Right lobe of liver (tissue), 6 donors: Measurements from ENCODE around the gene MYO16. TPM values are rescaled to one million over a fixed set of nuclear protein-coding genes. Genes with fewer than 3 reads are reported as not detected.

Source experiments
- ATAC-seq, 4 donors: fragments of 200-7000 bp; cut with Tn5 transposase; one replicate each; pipeline ENCODE4 v1.9.1; 2020; ENCODE audit warnings: mild to moderate bottlenecking in 4 of 4, moderate library complexity in 4 of 4
- DNase-seq, 3 donors: peaks; one replicate each; pipeline ENCODE4 v3.0.0-alpha.2; 2020
- H3K27ac ChIP-seq, 3 donors: fragments of 200-600 bp; one replicate each; pipeline ENCODE4 v1.8.0; 2022
- H3K27me3 ChIP-seq, 2 donors: fragments of 200-600 bp; one replicate each; pipeline ENCODE4 v1.8.0; 2022
- H3K36me3 ChIP-seq, 4 donors: fragments of 200-600 bp; sonication (generic) in 1 of 4; one replicate each; pipeline versions ENCODE4 v1.5.1 to v1.8.0; 2017 to 2022; ENCODE audit warnings: control low read depth in 1 of 4
- H3K4me1 ChIP-seq, 4 donors: fragments of 200-600 bp; sonication (generic) in 1 of 4; one replicate each; pipeline versions ENCODE4 v1.5.1 to v1.8.0; 2017 to 2022; ENCODE audit warnings: control low read depth in 1 of 4
- H3K4me3 ChIP-seq, 3 donors: fragments of 200-600 bp; one replicate each; pipeline ENCODE4 v1.8.0; 2022
- H3K9me3 ChIP-seq, 4 donors: fragments of 200-600 bp; sonication (generic) in 1 of 4; one replicate each; pipeline versions ENCODE4 v1.5.1 to v1.8.0; 2017 to 2022; ENCODE audit warnings: control low read depth in 1 of 4
- POLR2A ChIP-seq: fragments of 450-650 bp; IDR thresholded peaks from one replicate; pipeline ENCODE4 v1.6.1; 2017; ENCODE audit warnings: antibody characterized with exemption, mild to moderate bottlenecking
- WGBS: methylation state at CpG from one replicate; pipeline ENCODE4 v1.1.6; 2018; ENCODE audit warnings: low coverage, low lambda C conversion rate; ENCODE audit not compliant: insufficient coverage; ENCODE audit errors: missing lambda C conversion rate; 5-methylcytosine and 5-hydroxymethylcytosine counted together
- intact Hi-C, 2 donors: fragments of 100-400 bp; cut with DNase I; formaldehyde crosslinking; loops; one replicate each; pipeline versions ENCODE4 v1.11.2 to v1.14.1; 2022
- total RNA-seq, 6 experiments: library from RNA; depleted of rRNA in 2 of 6; stranded (reverse); fragments of >200 nt in 2 of 6; fragmentation: NEBNext Ultra II Directional in 3 of 6; extraction: Animal tissue kit (Norgen Biotek cat#: 25700) in 3 of 6; gene quantifications; one replicate each; pipeline versions ENCODE4 v1.1.0 to v1.2.4, GENCODE V29; 2016 to 2023
- TF ChIP-seq, protein P1 (sequence below), 4 donors: fragments of 200-600 bp in 3 of 4; fragments of 450-650 bp in 1 of 4; IDR thresholded peaks; one replicate each; pipeline versions ENCODE4 v1.5.1 to v1.8.0; 2016 to 2022; ENCODE audit warnings: antibody characterized with exemption in 4 of 4, mild to moderate bottlenecking in 2 of 4
- donor health status: DM: no; HTN: yes; CAD: no.
- donor health status: DM: no; HTN: no; CAD: no.
- donor health status: DM: no; HTN: no; CAD: no.
- donor health status: DM: no; HTN: yes; CAD: no.
- donor health status: DM: no; HTN: yes; CAD: no.

The MYO16 gene
- total RNA-seq, 6 experiments from 2014 or later = 0.43 to 2.7 (median 0.93) TPM

DNA sequence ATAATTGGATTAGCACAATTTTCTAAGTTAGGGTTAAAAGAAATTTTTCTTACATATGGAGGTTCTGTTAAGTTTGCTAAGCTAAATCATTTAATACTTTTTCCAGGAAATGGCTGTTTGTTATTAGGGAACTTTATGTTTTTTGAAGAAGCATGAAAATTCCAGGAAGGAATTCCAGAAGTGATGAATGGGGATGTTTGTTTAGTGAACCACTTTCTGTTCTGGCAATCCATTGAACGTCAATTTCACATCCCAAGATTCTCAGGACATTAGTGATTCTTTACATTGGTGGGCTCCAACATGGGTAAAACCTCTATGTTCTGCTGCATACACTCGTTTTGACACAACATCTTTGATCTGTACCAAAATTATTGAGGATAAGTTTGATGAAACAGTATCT is 622.5 kb downstream of the MYO16 start:
- Histone ChIP-seq H3K4me3 (no peak overlapping the region), H3K9me3 (no peaks in the 10 kb centered on the region), H3K4me1 (no peaks in the 10 kb centered on the region), H3K36me3 (no peaks in the 10 kb centered on the region), H3K27me3 (no peaks in the 10 kb centered on the region), H3K27ac (no peak overlapping the region)
- intact Hi-C loops = no loop called here
- WGBS = 46% methylated on average over 2 of the region's 2 CpGs
- DNase-seq (no peak), ATAC-seq (no peak)
- TF ChIP-seq POLR2A = no peak
- TF ChIP-seq, protein P1, sequence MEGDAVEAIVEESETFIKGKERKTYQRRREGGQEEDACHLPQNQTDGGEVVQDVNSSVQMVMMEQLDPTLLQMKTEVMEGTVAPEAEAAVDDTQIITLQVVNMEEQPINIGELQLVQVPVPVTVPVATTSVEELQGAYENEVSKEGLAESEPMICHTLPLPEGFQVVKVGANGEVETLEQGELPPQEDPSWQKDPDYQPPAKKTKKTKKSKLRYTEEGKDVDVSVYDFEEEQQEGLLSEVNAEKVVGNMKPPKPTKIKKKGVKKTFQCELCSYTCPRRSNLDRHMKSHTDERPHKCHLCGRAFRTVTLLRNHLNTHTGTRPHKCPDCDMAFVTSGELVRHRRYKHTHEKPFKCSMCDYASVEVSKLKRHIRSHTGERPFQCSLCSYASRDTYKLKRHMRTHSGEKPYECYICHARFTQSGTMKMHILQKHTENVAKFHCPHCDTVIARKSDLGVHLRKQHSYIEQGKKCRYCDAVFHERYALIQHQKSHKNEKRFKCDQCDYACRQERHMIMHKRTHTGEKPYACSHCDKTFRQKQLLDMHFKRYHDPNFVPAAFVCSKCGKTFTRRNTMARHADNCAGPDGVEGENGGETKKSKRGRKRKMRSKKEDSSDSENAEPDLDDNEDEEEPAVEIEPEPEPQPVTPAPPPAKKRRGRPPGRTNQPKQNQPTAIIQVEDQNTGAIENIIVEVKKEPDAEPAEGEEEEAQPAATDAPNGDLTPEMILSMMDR (IDR thresholded peaks at IDR 0.05) = no peak

DNA sequence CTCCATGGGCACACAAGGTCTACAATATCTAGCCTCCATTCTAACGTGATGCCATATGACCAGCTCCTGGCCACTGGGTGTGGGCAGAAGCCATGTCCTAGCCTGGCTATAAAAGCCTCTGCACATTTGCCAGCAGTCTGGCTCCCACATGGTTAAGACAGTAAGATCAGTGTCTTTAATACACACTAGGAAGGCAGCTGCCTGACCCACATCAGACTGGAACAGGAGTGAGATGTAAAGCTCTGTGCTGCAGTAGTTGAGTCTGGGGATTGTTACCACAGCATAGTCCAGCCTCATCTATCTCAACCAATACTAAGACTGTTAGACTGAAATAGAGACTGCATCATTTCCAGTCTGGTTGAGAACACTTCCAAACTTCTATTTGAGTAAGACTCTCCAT is 623.9 kb downstream of the MYO16 start:
- Histone ChIP-seq H3K36me3 (no peaks in the 10 kb centered on the region), H3K9me3 (no peaks in the 10 kb centered on the region), H3K4me1 (peaks cover 0 to 5% (median 0%) of the 10 kb centered on the region in 4 donors), H3K4me3 (no peak overlapping the region), H3K27me3 (no peaks in the 10 kb centered on the region), H3K27ac (no peak overlapping the region)
- TF ChIP-seq POLR2A = no peak
- TF ChIP-seq, protein P1 (IDR thresholded peaks at IDR 0.05) = no peak
- 54% methylated on average over 1 of the region's 1 CpG for WGBS
- ATAC-seq (no peak), DNase-seq (no peak)
- intact Hi-C loops = no loop called here

- no peaks in the 10 kb centered on the region for H3K36me3 ChIP-seq
- intact Hi-C loops = no loop called here
- TF ChIP-seq POLR2A = no peak
- TF ChIP-seq, protein P1 (IDR thresholded peaks at IDR 0.05) = no peak
- peaks cover 0 to 5% (median 0%) of the 10 kb centered on the region in 4 donors for H3K4me1 ChIP-seq
- no peak for ATAC-seq
- H3K27ac ChIP-seq = no peak overlapping the region
- 70% methylated on average over 1 of the region's 1 CpG for WGBS
- no peaks in the 10 kb centered on the region for H3K9me3 ChIP-seq
- no peak overlapping the region for H3K4me3 ChIP-seq
- no peak for DNase-seq
- no peaks in the 10 kb centered on the region for H3K27me3 ChIP-seq
Observed at GRCh38 chr13:109254274-109254673, 624.9 kb downstream of the MYO16 start.

GRCh38 chr13:109255141-109255856 is 625.9 kb downstream of the MYO16 start:
- H3K27ac ChIP-seq = no peak overlapping the region
- no peaks in the 10 kb centered on the region for H3K36me3 ChIP-seq
- no peaks in the 10 kb centered on the region for H3K27me3 ChIP-seq
- no peaks in the 10 kb centered on the region for H3K9me3 ChIP-seq
- DNase-seq (no peak), ATAC-seq (no peak)
- no peak for TF ChIP-seq POLR2A
- TF ChIP-seq, protein P1 (IDR thresholded peaks at IDR 0.05) = no peak
- H3K4me3 ChIP-seq = no peak overlapping the region
- intact Hi-C loops = no loop called here
- peaks cover 0 to 5% (median 0%) of the 10 kb centered on the region in 4 donors for H3K4me1 ChIP-seq
- WGBS = 80% methylated on average over 4 of the region's 4 CpGs
